NCI-H2227 (cell line): ENCODE results near the gene UBB.

Experiments used
- DNase-seq: peaks from one replicate; lab custom pipeline; 2025; ENCODE audit not compliant: unreplicated experiment; lab: John Stamatoyannopoulos, UW

UBB gene

DNA sequence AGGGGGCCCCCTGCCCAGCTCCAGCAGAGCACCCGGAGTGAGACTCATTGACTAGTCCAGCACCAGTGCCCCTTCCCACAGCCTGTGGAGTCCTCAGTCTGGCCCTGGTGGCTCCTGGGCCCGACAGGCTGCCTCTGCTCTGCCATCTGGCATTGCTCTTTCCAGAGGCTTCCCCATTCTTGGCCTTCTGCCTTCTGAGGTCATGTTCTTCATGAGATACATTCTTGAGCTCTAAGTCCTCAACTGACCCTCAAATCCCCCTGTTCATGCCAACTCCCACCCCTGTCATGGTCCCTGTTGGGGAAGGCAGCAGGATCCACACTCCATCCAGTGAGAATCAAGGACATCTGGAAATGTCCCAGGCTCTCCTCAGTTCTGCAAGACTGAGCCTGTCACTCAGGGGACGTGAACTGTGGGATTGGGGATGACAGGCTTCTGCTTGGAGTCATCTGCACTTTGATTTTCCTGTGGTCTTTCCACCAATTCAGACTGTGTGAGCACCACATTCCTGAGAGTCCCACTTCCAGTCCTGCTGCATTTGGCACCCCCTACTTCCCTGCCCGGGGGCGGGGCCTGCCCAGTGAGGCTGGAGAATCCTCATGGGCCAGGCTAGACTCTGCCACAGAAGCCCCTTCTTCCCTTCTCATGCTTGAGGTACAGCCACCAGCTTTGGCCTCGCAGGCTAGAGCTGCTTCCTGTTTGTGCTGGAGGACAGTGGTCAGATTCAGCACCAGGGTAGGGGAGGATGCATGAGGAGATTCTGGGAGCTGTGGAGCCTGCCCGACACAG is 37.2 kb downstream of the UBB start:
- DNase-seq = no peak

DNA sequence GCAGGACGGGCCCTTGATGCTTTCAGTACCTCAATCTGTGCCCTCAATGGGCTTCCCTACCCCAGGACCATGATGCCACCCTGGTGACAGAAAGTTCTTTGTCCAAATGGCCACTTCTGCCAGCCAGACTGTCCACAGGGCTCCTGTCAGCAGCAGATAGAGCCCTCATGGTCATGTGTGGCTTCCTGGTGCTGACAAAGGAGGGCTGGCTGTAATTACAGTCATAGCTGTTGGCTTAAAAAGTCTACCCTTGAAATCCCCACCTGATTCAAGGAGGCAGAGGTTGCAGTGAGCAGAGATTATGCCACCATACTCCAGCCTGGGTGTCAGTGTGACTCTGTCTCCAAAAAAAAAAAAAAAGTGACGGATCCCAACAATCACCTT is 37.8 kb downstream of the UBB start:
- DNase-seq = no peak

DNA sequence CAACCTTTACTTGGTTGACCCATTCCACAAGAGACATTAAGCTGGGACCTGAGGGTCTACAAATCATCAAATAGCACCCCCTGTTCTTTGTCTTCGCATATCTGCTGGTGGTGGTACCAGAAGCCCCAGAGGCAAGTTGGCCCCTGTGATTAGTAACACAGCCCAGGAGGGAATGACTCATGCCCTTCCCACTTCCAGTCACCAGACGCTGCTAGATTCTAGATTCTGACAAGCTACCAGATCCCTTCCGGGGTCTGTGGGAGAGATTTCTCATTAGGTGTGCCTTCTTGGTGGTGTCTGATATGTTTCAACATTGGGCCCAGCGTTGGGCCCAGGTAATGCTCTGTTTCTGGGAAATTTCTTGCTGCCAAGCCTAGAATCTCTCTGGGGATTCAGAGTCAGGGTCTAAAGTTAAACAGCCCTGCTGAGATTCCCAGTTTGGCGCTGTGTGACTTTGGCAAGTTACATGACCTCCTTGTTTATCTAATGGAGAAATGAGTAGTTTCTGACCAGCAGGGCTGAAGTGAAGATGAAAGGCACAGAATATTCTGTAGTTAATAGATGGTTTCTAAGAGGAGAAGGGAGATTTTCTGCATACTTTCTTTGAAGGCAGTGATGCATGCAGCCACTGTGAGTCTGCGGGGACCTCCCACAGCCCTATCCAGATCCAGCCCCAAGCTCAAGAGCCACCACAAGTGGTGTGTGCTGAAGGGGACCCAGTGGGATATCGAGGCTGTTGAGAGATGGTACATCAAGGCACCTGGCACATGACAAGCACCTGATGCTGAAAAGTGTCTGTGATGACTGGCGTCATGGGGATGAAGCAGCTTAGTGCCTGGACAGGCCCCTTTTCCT is 38.4 kb downstream of the UBB start:
- peak; percentile 32 for DNase-seq

DNA sequence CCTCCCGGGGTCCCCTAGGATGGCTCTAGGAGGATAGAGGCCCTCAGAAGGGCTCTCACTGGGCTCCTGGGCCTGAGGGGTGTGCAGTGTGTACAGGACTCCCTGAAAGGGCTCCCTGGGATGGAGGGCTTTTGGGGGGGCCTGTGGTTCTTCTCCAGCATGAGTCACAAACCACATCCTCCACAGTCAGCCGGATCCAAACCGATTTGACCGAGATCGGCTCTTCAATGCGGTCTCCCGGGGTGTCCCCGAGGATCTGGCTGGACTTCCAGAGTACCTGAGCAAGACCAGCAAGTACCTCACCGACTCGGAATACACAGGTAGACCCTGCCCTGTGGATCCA is 39.0 kb downstream of the UBB start:
- no peak for DNase-seq

DNA sequence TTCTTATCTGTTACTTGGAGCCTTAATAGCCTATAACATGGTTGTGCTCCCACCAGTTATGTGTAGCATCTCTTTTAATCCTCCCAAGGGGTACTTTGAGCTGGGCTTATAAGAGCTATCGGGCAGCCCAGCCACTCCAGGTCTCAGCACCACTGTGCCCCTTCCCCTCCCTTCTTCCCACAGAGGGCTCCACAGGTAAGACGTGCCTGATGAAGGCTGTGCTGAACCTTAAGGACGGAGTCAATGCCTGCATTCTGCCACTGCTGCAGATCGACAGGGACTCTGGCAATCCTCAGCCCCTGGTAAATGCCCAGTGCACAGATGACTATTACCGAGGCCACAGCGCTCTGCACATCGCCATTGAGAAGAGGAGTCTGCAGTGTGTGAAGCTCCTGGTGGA is 41.5 kb downstream of the UBB start:
- DNase-seq = no peak

DNA sequence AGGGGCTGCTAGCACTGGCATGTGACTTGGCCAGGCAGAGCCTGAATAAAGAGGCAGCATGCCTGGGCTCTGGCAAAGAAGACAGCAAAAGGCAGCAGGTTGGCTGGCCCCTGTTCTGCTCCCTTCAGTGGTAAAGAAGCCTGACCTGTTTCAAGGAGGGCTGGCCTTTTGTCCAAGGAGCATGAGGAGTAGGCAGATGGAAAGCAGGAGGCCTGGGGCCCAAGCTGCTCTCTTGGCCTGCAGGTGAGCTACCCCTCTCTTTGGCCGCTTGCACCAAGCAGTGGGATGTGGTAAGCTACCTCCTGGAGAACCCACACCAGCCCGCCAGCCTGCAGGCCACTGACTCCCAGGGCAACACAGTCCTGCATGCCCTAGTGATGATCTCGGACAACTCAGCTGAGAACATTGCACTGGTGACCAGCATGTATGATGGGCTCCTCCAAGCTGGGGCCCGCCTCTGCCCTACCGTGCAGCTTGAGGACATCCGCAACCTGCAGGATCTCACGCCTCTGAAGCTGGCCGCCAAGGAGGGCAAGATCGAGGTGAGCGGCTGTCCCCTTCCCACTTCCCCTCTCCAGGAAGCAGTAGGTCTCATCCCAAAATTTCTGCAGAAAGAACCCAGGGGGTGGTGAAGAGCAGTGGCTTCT is 42.5 kb downstream of the UBB start:
- no peak for DNase-seq

DNA sequence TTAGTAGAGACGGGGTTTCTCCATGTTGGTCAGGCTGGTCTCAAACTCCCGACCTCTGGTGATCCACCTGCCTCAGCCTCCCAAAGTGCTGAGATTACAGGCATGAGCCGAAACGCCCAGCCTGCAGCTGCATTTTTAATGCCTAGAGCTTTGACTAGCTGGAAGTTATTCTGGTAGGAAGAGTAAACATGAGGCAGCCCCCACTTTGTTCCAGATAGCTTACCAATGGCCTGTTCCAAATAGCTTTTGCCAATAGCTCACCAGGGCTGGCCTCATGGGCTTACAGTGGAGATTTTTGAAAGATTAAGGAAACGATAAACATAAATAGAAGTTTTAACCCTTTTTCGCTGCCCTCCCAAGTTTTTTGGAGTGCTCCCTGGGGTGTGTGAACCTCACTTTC is 44.3 kb downstream of the UBB start:
- no peak for DNase-seq

DNA sequence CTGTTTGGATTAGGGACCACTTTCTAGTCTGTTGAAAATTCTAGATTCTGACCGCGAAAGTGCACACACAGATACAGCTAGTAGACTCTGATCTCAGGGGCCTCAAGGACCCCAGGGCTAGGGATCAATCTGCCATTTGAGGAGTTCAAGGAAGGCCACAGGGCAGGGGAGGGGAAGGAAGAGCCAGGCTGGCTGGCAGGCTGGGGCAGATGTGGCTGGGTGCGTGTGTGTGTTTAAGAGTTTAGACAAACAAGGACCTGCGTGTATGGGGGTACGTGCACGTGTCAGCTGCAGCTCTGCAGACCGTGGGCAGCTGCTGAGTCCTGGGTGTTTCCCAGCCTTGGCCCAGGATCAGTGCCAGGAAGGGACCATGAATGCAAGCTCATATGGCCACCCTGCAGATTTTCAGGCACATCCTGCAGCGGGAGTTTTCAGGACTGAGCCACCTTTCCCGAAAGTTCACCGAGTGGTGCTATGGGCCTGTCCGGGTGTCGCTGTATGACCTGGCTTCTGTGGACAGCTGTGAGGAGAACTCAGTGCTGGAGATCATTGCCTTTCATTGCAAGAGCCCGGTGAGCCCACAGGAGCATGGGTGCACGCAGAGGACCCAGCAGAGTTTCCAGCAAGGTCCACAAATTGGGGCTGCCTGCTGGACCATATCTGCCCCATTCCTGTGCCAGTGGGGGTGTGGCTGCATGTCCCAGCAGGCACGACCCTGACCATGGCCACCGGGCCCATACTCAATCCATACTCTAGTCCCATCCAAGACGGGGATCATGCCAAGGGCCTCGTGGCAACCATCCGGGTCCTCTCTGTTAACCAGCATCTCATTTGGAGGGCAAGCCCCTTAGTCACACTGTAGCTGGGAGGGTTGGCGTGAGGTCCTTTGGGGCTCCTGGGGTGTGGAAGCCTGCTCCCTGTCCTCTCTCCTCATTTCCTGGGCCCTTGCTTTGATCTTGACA is 45.1 kb downstream of the UBB start:
- no peak for DNase-seq

DNA sequence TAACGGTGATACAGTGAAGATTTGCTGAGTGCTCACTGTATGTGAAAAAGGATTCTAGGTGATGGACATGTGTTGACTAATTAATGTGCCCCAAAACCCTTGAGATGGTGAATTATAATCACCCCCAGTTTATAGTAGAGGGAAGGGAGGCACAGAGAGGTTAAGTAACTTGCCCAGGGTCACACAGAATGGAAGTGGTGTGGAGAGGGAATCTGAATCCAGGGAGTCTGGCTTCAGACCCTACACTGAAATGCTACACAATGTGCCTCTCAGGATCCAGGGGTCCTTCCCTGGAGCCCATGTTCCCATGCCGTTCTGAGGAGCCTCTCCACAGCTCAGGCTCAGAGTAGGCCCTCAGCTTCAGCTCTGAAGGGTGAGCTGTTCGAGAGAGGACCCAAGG is 46.1 kb downstream of the UBB start:
- DNase-seq = no peak

DNA sequence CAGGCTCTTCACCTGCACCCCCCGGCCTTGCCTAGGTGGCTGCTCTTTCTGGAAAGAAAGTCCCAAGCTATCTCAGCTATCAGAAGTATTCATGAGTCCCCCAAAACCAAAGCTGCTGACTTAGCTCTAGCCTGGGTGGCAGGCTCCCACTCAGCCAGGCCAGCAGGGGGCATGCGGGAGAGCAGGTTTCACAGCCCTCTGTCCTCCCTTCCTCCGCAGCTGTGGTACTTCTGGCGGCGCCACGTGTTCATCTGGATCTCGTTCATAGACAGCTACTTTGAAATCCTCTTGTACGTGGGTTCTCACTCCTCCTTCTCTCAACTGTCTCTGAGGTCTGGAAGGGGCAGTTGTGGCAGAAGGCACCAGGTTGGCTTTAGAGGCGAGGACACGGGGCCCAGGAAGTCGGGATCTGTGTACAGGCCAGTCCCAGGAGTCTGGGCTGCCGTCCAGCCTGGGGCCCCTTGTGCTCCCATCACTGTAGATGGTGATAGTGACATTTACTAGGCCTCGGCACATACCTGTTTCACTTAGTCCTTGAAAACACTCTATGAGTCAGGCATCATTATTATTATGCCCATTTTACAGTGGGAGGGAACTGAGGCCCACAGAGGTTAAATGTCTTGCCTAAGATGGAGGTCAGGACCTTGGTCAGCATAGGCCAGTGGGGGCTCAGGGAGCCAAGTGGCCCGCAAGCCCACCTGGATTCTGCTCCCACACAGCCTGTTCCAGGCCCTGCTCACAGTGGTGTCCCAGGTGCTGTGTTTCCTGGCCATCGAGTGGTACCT is 47.4 kb downstream of the UBB start:
- DNase-seq = no peak

DNA sequence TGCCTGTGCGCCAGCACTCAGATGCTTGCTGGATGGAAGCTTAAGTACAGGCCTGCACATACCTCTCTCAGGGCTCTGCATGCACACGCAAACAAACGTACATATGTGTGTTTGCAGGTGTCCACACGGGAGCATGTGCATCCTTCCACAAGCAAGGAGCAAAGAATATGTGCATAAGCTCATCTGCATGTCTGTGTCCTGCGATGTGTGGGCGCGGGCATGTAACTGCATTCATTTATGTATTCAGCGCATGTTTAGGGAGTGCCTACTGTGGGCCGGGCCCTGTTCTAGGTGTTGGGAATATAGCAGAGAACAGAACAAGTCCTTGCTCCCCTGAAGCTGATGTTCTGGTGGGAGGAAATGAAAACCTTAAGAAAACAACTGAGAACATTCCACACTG is 48.2 kb downstream of the UBB start:
- no peak for DNase-seq

DNA sequence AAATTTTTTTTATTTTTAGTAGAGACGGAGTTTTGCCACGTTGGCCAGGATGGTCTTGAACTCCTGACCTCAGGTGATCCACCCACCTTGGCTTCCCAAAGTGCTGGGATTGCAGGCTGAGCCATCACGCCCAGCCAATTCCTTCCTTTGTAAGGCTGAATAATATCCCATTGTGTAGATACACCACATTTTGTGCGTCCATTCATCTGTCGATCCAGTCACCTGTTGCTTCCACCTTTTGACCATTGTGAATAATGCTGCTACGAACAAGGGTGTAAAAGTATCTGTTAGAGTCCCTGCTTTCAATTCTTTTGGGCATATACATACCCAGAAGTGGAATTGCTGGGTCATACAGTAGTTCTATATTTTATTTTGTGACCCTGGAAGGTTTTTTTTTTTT is 49.8 kb downstream of the UBB start:
- DNase-seq = no peak

DNA sequence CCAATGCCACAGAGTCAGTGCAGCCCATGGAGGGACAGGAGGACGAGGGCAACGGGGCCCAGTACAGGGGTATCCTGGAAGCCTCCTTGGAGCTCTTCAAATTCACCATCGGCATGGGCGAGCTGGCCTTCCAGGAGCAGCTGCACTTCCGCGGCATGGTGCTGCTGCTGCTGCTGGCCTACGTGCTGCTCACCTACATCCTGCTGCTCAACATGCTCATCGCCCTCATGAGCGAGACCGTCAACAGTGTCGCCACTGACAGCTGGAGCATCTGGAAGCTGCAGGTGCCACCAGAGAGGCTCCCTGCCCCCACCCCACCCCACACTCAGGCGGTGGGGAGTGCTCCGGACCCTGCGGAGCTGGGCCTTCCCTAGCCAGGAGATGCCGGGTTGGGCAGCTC is 51.1 kb downstream of the UBB start:
- no peak for DNase-seq
